H54 (cell line): Measurements from ENCODE around the gene UBAP2L.
A peak's percentile ranks its signal among the peaks of the same experiment; 100 is the strongest.
"Not testable (repeated sequence)": the region's sequence is repeated elsewhere in the genome, so short reads cannot be mapped to it uniquely, and the experiment has no call there.

ENCODE experiments used
- DNase-seq: peaks from one replicate; pipeline ENCODE4 v3.0.0; 2011; ENCODE audit warnings: low spot score, mixed read lengths; ENCODE audit not compliant: insufficient read length
- FAIRE-seq: peaks from 3 replicates; lab custom pipeline; 2011; peaks lifted over from hg19 to GRCh38; lab: Jason Lieb, UNC
- POLR2A ChIP-seq: IDR thresholded peaks from 2 replicates; pipeline ENCODE4 v1.6.1; 2011; ENCODE audit warnings: low read depth, mild to moderate bottlenecking, low read length

The UBAP2L gene

GRCh38 chr1:154241703-154242351 lies 21.1 kb downstream of the UBAP2L start:
- no peak for DNase-seq
- no peak for TF ChIP-seq POLR2A
- FAIRE-seq = no peak

- FAIRE-seq (no peak), DNase-seq (no peak)
- no peak for TF ChIP-seq POLR2A
These were observed 32.9 kb downstream of the UBAP2L start for GRCh38 chr1:154253671-154254070.

- TF ChIP-seq POLR2A = no peak
- DNase-seq (no peak), FAIRE-seq (no peak)
These were observed 35.9 kb downstream of the UBAP2L start for GRCh38 chr1:154256686-154257085.

- no peak for TF ChIP-seq POLR2A
- DNase-seq = no peak
- no peak for FAIRE-seq
These were observed 38.0 kb downstream of the UBAP2L start for GRCh38 chr1:154258784-154259183.

- FAIRE-seq = no peak
- no peak for DNase-seq
- no peak for TF ChIP-seq POLR2A
These were observed 39.4 kb downstream of the UBAP2L start for GRCh38 chr1:154260127-154260526.

- DNase-seq (no peak), FAIRE-seq (no peak)
- no peak for TF ChIP-seq POLR2A
These were observed 42.9 kb downstream of the UBAP2L start for GRCh38 chr1:154263465-154264332.

- FAIRE-seq = no peak
- no peak for TF ChIP-seq POLR2A
- no peak for DNase-seq
These were observed 43.7 kb downstream of the UBAP2L start for GRCh38 chr1:154264454-154264853.

GRCh38 chr1:154265586-154265985 lies 44.8 kb downstream of the UBAP2L start:
- DNase-seq (no peak), FAIRE-seq (no peak)
- no peak for TF ChIP-seq POLR2A

- no peak for FAIRE-seq
- no peak for TF ChIP-seq POLR2A
These were observed 50.1 kb downstream of the UBAP2L start for GRCh38 chr1:154270833-154271232.

GRCh38 chr1:154272217-154272998 lies 51.7 kb downstream of the UBAP2L start, which contains the start of gene HAX1:
Gene HAX1, plus strand, starts transcription at chr1:154272629. Its CDS starts 95 bp downstream, at chr1:154272724.
- DNase-seq (peak; percentile 79), FAIRE-seq (peak; percentile 89)
- peak; percentile 71 for TF ChIP-seq POLR2A

More at GRCh38 chr1:154270833-154271232, 50.1 kb downstream of the UBAP2L start:
- no peak for DNase-seq

- DNase-seq (no peak), FAIRE-seq (no peak)
- TF ChIP-seq POLR2A = no peak
These were observed 52.3 kb downstream of the UBAP2L start for GRCh38 chr1:154272999-154273563.

GRCh38 chr1:154276797-154277196 lies 56.0 kb downstream of the UBAP2L start:
- DNase-seq = no peak
- no peak for TF ChIP-seq POLR2A

GRCh38 chr1:154287591-154287990 lies 66.8 kb downstream of the UBAP2L start:
- FAIRE-seq, DNase-seq: not testable (repeated sequence)

More at GRCh38 chr1:154276797-154277196, 56.0 kb downstream of the UBAP2L start:
- FAIRE-seq = no peak
